ENCODE results near the gene CD2AP. TPM values are rescaled to one million over a fixed set of nuclear protein-coding genes. Genes with fewer than 3 reads are reported as not detected.
"Not testable (repeated sequence)": the region's sequence is repeated elsewhere in the genome, so short reads cannot be mapped to it uniquely, and the experiment has no call there.

The CD2AP gene
- total RNA-seq, 1 donor from 2014 or later: 68.8 TPM

DNA sequence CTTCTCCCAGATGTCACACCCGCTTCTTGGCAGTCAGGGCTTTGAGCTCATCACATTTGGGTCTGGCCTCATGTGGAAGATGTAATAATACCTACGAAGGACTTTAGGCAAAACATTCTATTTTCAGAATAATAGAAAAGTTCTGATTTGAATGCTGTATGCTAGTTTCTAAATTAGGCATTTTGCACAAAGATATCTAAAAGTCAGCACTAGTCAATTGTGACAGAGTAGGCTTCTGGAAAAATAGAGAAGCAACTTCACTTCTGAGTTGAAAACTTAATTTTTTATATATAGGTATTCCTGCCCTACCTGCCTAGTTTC is 38.3 kb upstream of the CD2AP start:
- Histone ChIP-seq H3K36me3 (ENCODE audit: insufficient read depth, low read length) (no peaks in the 10 kb centered on the region), H3K4me2 (ENCODE audit: low read length) (no peak overlapping the region), H3K27ac (ENCODE audit: low read depth, low read length) (no peak overlapping the region), H4K20me1 (ENCODE audit: insufficient read depth, low read length) (no peaks in the 10 kb centered on the region), H3K4me1 (ENCODE audit: insufficient read depth, low read length) (no peaks in the 10 kb centered on the region), H3K79me2 (ENCODE audit: insufficient read depth, low read length) (no peaks in the 10 kb centered on the region), H3K4me3 (ENCODE audit: insufficient read depth, low read depth, low read length) (no peak overlapping the region), H3K27me3 (ENCODE audit: insufficient read depth, low read length) (no peaks in the 10 kb centered on the region), H2AFZ (ENCODE audit: low read depth, low read length) (no peak overlapping the region), H3K9me3 (ENCODE audit: insufficient read depth, low read depth, low read length) (no peaks in the 10 kb centered on the region), H3K9ac (ENCODE audit: low read length) (no peak overlapping the region)
- peaks cover 3% of the 10 kb centered on the region for H3K27me3 Mint-ChIP-seq (ENCODE audit: low read depth, unreplicated experiment)
- no peaks in the 10 kb centered on the region for H3K4me1 Mint-ChIP-seq (ENCODE audit: low read depth, unreplicated experiment)
- DNase-seq (ENCODE audit: low read depth): no peak
- TF ChIP-seq, protein P1, sequence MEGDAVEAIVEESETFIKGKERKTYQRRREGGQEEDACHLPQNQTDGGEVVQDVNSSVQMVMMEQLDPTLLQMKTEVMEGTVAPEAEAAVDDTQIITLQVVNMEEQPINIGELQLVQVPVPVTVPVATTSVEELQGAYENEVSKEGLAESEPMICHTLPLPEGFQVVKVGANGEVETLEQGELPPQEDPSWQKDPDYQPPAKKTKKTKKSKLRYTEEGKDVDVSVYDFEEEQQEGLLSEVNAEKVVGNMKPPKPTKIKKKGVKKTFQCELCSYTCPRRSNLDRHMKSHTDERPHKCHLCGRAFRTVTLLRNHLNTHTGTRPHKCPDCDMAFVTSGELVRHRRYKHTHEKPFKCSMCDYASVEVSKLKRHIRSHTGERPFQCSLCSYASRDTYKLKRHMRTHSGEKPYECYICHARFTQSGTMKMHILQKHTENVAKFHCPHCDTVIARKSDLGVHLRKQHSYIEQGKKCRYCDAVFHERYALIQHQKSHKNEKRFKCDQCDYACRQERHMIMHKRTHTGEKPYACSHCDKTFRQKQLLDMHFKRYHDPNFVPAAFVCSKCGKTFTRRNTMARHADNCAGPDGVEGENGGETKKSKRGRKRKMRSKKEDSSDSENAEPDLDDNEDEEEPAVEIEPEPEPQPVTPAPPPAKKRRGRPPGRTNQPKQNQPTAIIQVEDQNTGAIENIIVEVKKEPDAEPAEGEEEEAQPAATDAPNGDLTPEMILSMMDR (IDR thresholded peaks at IDR 0.05; ENCODE audit: insufficient read depth, low read depth, low read length): no peak
- H3K9me3 Mint-ChIP-seq (ENCODE audit: unreplicated experiment): no peaks in the 10 kb centered on the region
- peaks cover 3% of the 10 kb centered on the region for H3K36me3 Mint-ChIP-seq (ENCODE audit: low read depth, unreplicated experiment)
- FAIRE-seq: no peak
- no peak overlapping the region for H3K4me3 Mint-ChIP-seq (ENCODE audit: unreplicated experiment)
- no peak overlapping the region for H3K27ac Mint-ChIP-seq (ENCODE audit: unreplicated experiment)

DNA sequence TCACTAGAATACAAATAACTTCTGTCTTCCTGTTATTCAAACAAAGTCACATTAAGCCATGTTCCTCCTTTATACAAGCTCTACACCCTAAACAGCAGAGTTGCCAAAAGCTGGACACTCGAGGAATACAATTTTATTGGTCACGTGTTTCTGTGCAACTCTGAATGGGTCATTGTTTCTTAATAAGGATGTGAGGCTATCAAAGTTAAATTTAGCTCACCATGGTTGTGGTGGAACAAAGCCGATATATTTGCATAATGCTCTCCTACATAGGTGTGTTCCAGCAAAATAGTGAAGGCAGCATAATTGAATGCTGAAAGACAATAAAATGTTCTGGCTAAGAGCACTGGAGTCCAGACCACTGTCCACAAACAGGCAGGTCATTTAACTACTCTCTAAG is 36.9 kb upstream of the CD2AP start:
- Histone ChIP-seq H3K9me3 (ENCODE audit: insufficient read depth, low read depth, low read length) (no peaks in the 10 kb centered on the region), H3K4me1 (ENCODE audit: insufficient read depth, low read length) (no peaks in the 10 kb centered on the region), H3K9ac (ENCODE audit: low read length) (no peak overlapping the region), H4K20me1 (ENCODE audit: insufficient read depth, low read length) (no peaks in the 10 kb centered on the region), H3K79me2 (ENCODE audit: insufficient read depth, low read length) (no peaks in the 10 kb centered on the region), H3K4me2 (ENCODE audit: low read length) (no peak overlapping the region), H2AFZ (ENCODE audit: low read depth, low read length) (no peak overlapping the region), H3K27ac (ENCODE audit: low read depth, low read length) (no peak overlapping the region), H3K36me3 (ENCODE audit: insufficient read depth, low read length) (no peaks in the 10 kb centered on the region), H3K4me3 (ENCODE audit: insufficient read depth, low read depth, low read length) (no peak overlapping the region), H3K27me3 (ENCODE audit: insufficient read depth, low read length) (no peaks in the 10 kb centered on the region)
- Mint-ChIP-seq H3K36me3 (ENCODE audit: low read depth, unreplicated experiment) (no peaks in the 10 kb centered on the region), H3K27ac (ENCODE audit: unreplicated experiment) (no peak overlapping the region), H3K27me3 (ENCODE audit: low read depth, unreplicated experiment) (peaks cover 3% of the 10 kb centered on the region), H3K9me3 (ENCODE audit: unreplicated experiment) (no peaks in the 10 kb centered on the region), H3K4me1 (ENCODE audit: low read depth, unreplicated experiment) (no peaks in the 10 kb centered on the region), H3K4me3 (ENCODE audit: unreplicated experiment) (no peak overlapping the region)
- no peak for TF ChIP-seq EZH2 (IDR thresholded peaks at IDR 0.05; ENCODE audit: insufficient read depth, low read length)
- TF ChIP-seq, protein P1 (IDR thresholded peaks at IDR 0.05; ENCODE audit: insufficient read depth, low read depth, low read length): no peak
- DNase-seq (ENCODE audit: low read depth) (no peak), FAIRE-seq (no peak)

GRCh38 chr6:47444964-47445363 is 32.6 kb upstream of the CD2AP start:
- H3K4me3 Mint-ChIP-seq (ENCODE audit: unreplicated experiment); H3K9me3 ChIP-seq (ENCODE audit: insufficient read depth, low read depth, low read length); H3K27me3 Mint-ChIP-seq (ENCODE audit: low read depth, unreplicated experiment); H3K4me3 ChIP-seq (ENCODE audit: insufficient read depth, low read depth, low read length); H3K79me2 ChIP-seq (ENCODE audit: insufficient read depth, low read length); H4K20me1 ChIP-seq (ENCODE audit: insufficient read depth, low read length); H3K9ac ChIP-seq (ENCODE audit: low read length); FAIRE-seq; H3K27ac Mint-ChIP-seq (ENCODE audit: unreplicated experiment); H3K36me3 Mint-ChIP-seq (ENCODE audit: low read depth, unreplicated experiment); DNase-seq (ENCODE audit: low read depth); H3K27ac ChIP-seq (ENCODE audit: low read depth, low read length); H3K9me3 Mint-ChIP-seq (ENCODE audit: unreplicated experiment); H3K4me1 Mint-ChIP-seq (ENCODE audit: low read depth, unreplicated experiment); H3K4me2 ChIP-seq (ENCODE audit: low read length); H2AFZ ChIP-seq (ENCODE audit: low read depth, low read length); H3K36me3 ChIP-seq (ENCODE audit: insufficient read depth, low read length); H3K27me3 ChIP-seq (ENCODE audit: insufficient read depth, low read length); H3K4me1 ChIP-seq (ENCODE audit: insufficient read depth, low read length): not testable (repeated sequence)
